T follicular helper cell (primary cell): ENCODE measurements around the gene QSOX2.
"Not testable (repeated sequence)": the region's sequence is repeated elsewhere in the genome, so short reads cannot be mapped to it uniquely, and the experiment has no call there.

Experiments
- DNase-seq: peaks from one replicate; pipeline ENCODE4 v3.0.0-alpha.2; 2020; ENCODE audit warnings: low read depth

Gene QSOX2

DNA sequence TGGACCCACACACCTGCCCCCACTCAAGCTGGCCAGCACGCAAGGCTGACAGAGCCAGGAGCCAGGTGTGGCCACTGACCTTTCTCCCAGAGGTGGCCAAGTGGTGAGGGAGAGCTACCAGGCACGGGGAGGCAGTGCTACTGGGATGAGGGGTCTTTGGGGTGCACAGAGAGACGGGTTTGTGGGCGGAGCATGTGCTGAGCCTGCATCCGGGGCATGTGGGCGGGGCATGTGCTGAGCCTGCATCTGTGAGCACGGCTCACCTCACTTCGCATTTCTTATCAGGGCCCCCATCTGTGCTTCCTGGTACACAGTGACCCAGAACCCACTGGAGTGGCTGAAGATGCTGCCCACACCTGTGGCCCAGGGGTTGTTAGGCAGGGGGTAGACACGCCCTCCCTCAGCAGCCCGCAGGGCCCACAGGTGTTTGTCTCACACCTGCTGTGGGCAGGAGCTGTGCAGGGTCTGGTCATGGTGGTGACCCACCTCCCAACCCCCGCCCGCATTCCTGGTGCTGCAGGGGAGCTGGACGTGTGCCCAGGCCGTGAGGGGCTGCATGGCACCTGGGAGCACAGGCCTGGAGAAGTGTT lies 36.8 kb upstream of the QSOX2 start:
- DNase-seq = no peak

DNA sequence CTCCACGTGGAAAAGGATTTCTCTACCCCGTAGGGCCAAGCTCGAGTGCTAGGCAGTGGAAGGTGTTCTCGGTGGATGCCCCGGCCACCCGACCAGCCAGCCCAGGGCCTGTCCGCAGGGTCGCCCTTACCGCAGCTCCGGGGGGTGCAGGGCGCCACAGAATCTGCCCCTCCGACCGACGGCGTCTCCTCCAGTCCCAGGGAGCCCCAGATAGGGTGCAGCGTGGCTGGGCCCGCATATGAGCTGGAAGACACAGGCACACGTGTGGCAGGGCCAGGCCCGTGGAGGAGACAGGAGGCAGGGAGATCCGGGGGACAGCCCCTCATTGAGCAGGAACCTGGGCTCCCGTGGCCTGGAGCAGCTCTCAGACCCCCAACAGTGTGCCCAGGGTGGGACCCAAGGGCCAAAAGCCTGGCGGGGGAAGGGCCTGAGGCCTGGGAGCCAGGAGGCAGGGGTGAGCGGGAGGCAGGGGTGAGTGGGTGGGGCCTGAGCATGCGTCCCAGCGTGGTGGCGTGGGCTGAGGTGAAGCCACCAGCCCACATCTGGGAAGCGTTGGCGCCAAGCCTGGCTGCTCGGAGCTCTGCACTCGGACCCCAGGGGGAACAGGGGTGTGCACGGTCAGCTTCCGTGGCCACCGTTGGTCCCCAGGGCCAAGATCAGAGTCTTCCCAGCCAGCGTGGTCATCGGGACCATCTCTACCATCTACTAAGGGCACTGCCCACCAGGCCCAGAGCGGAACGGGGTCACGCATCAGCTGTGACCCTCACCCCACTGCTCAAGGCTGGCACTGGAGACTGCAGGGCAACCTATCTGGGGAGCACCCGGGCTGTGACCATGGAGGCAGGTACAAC lies 36.0 kb upstream of the QSOX2 start:
- no peak for DNase-seq

GRCh38 chr9:136280535-136281315 lies 35.1 kb upstream of the QSOX2 start:
- DNase-seq = no peak

- DNase-seq = no peak
Observed at GRCh38 chr9:136279471-136279870, 33.9 kb upstream of the QSOX2 start.

DNA sequence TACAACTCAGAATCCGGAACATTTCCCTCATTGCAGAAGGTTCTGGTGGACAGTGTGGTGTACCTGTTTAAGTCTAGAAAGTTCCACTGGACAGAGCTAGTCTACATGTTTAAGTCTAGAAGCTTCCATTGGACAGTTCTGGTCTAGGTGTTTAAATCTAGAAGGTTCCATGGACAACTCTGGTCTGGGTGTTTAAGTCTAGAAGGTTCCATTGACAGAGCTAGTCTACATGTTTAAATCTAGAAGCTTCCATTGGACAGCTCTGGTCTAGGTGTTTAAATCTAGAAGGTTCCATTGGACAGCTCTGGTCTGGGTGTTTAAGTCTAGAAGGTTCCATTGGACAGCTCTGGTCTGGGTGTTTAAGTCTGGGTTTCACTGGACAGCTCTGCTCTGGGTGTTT lies 33.3 kb upstream of the QSOX2 start:
- no peak for DNase-seq

DNA sequence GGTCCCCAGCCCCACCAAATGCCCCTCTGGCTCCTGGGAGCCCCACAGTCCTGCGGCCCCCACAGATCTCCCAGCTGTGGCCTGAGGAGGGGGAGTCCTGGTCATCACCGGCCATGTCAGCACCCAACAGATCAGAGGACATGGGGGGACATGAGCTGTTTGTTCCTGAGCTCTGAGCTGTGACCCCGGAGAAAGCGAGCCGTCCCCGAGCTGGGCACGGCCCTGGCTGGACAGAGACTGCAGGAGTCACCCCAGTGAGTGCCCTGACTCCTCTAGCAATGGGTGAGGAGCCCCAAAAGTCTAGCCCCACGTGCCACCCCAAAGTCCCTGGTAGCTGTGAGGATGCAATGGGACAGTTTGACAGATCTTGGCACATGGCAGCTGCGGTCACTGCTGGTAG lies 32.6 kb upstream of the QSOX2 start:
- DNase-seq = no peak

DNA sequence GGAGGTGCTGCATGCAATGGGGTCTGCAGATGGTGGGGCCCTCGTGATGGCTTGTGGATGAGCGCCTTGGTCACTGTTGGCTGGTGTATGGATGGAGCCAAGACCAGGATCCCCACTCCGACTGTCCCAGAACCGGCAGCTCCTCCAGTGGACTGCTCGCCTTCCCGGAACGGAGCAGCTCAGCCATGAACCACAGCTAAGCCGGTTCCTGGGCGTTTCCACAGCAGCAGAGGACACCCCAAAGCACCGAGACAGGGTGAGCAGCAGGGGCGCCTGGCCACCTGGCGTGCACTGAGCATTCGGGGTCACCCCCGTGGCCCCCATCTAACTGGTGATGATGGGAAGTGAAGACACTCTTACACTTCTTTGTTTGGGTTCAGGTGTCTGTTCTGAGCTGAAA lies 32.1 kb upstream of the QSOX2 start:
- no peak for DNase-seq

- DNase-seq = no peak
Observed at GRCh38 chr9:136276716-136277115, 31.1 kb upstream of the QSOX2 start.

DNA sequence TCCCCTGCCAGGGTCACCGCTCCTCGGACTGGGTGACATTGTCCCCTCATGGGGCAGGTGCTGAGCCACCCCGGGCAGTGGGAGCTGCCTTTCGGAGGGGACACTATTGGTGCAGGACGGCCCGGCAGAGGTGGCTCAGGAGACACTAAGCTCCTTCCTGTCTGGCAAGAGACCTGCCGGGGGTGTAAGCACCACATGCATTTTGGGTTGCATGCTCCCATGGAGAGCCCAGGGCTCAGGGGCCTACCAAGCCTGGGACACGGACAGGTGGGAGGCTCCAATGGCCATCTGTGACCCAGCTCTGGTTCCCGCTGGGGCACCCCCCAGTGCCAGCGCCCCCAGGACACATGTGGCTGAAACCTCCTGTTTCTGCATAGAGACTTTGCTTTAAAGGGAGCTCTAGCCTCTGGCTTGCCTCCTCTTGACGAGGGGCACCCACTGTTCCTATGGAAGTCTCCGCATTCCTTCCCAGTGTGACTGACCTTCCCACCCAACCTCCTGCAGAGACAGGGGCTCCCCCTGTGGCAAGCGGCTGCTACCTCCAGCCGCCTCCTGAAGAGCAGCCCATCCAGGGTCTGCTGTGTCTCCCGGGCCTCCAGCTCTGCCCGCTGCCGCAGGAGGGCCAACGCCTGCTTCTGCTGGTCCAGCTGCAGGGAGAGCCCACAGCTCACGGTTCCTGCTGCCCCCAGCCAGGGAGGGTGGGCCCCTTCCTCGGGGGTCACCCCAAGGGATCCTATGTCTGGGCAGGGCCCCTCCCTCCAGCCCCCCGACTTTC lies 30.2 kb upstream of the QSOX2 start:
- no peak for DNase-seq

GRCh38 chr9:136274786-136275654 lies 29.4 kb upstream of the QSOX2 start:
- DNase-seq = no peak

GRCh38 chr9:136273921-136274785 lies 28.5 kb upstream of the QSOX2 start:
- DNase-seq = no peak

GRCh38 chr9:136273244-136273865 lies 27.7 kb upstream of the QSOX2 start:
- DNase-seq = no peak

DNA sequence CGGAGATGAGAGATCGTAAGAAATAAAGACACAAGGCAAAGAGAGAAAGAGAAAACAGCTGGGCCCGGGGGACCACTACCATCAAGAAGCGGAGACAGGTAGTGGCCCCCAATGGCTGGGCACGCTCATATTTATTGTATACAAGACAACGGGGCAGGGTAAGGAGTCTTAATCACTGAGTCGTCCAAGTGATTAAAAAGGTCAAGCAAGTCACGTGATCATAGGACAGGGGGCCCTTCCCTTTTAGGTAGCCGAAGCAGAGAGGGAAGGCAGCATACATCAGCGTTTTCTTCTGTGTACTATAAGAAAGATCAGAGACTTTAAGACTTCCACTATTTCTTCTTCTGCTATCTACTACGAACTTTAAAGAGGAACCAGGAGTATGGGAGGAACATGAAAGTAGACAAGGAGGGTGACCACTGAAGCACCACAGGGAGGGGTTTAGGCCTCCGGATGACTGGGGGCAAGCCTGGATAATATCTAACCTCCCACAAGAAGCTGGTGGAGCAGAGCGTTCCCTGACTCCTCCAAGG lies 24.6 kb upstream of the QSOX2 start:
- no peak for DNase-seq

DNA sequence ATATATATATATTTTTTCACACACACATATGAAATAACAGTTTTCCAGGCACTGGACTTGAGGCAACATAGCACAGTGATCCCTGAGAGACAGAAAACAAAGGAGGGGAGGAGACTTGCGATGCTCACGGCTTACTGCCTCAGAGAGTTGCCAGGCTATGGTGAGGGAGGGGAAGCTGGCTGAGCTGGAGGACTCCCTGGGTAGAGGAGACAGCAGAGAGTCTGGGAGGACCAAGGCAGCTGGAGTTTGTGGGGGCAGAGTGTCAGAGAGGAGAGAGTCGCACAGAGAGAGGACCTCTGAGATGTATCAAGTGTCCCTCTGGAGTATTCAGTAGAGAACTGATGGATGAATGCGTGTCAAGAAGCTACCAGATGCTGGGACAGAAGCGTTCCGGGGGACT lies 23.1 kb upstream of the QSOX2 start:
- no peak for DNase-seq

- DNase-seq = no peak
Observed at GRCh38 chr9:136268318-136268717, 22.7 kb upstream of the QSOX2 start.

DNA sequence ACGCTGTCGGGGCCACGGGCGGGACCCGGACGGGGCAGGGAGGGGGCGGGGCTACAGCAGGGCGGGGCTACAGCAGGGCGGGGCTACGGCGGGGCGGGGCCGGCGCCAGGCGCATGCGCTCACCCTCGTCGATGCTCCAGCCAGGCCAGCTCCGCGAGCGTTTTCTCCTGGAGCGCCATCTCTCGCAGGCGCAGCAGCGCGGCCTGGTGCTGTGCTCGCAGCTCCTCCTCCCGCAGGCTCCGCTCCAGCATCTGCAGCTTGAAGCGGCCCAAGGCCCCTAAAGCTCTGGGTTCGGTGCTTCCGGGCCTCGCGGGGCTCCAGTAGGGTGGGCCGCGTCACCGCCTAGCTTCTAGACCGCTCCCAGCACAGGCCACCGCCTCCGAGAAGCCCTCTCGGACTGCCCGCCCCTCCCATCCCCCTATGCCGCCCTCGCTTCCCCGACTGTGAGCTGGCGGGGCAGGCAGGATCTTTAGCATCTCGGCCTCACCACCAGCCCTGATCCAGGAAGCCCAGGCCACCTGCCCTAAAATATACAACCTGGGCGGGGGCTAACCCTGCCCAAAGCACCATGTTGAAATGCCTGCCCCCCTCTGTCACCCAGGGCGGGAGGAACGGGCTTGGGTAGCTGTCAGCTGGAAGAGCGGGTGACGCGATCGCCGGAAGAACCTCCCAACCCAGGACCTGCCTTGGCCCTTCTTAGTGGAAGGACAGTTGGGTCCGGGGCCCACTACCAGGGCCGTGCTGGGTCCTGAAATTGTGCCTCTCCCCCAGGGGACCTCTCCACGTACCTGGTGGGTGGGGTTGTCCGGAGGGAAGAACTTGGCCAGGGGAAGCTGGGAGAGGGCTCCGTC lies 21.9 kb upstream of the QSOX2 start:
- peak; percentile 79 for DNase-seq

- DNase-seq = not testable (repeated sequence)
Observed at GRCh38 chr9:136266641-136267040, 21.0 kb upstream of the QSOX2 start.

GRCh38 chr9:136265561-136266355 lies 20.1 kb upstream of the QSOX2 start:
- DNase-seq = no peak
